GM06990 (cell line): ENCODE results near the gene SETX.
"Not testable (repeated sequence)": the region's sequence is repeated elsewhere in the genome, so short reads cannot be mapped to it uniquely, and the experiment has no call there.

Experiments used
- DNase-seq: peaks from one replicate; pipeline ENCODE4 v3.0.0-alpha.2; 2011; ENCODE audit not compliant: insufficient read length; ENCODE audit errors: extremely low read depth
- H3K27me3 ChIP-seq: replicated peaks from 2 replicates; pipeline ENCODE4 v1.6.0; 2011; ENCODE audit warnings: low read length; ENCODE audit not compliant: control insufficient read depth, insufficient read depth
- H3K36me3 ChIP-seq: 2 replicates; pipeline ENCODE4 v1.5.1; 2011; ENCODE audit warnings: low read length; ENCODE audit not compliant: control insufficient read depth, insufficient read depth
- H3K4me3 ChIP-seq: replicated peaks from 2 replicates; pipeline ENCODE4 v1.5.1; 2011; ENCODE audit warnings: low read depth, mild to moderate bottlenecking, control low read depth, low read length
- TF ChIP-seq, protein P1 (sequence below): IDR thresholded peaks from 2 replicates; pipeline ENCODE4 v1.5.1; 2011; ENCODE audit warnings: low read length, control low read depth, mild to moderate bottlenecking, inconsistent platforms; ENCODE audit not compliant: insufficient read depth, poor library complexity, severe bottlenecking

The SETX gene

DNA sequence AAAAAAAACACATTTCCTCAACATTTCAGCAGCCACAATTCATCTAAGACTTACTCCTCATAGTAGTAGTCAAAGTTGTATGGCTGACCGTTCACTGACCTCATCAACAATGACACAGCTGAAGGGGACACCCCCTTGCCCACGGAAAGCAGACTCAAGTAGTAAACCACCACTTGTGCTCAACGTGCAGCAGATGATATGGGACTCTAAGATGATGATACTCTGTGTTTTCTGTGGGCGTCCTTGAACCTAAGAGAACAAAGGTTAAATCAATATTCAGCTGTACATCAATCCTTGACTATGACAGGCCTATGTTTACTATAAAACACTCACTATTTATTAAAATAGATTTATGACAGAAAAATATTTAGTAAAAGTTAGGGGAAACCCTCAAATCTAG is 71.6 kb downstream of the SETX start:
- no peak for DNase-seq
- Histone ChIP-seq H3K27me3 (no peaks in the 10 kb centered on the region), H3K4me3 (no peak overlapping the region), H3K36me3 (peaks cover 28% of the 10 kb centered on the region)
- TF ChIP-seq, protein P1, sequence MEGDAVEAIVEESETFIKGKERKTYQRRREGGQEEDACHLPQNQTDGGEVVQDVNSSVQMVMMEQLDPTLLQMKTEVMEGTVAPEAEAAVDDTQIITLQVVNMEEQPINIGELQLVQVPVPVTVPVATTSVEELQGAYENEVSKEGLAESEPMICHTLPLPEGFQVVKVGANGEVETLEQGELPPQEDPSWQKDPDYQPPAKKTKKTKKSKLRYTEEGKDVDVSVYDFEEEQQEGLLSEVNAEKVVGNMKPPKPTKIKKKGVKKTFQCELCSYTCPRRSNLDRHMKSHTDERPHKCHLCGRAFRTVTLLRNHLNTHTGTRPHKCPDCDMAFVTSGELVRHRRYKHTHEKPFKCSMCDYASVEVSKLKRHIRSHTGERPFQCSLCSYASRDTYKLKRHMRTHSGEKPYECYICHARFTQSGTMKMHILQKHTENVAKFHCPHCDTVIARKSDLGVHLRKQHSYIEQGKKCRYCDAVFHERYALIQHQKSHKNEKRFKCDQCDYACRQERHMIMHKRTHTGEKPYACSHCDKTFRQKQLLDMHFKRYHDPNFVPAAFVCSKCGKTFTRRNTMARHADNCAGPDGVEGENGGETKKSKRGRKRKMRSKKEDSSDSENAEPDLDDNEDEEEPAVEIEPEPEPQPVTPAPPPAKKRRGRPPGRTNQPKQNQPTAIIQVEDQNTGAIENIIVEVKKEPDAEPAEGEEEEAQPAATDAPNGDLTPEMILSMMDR, result no peak

GRCh38 chr9:132274861-132275260 is 79.9 kb downstream of the SETX start:
- TF ChIP-seq, protein P1, result no peak
- no peaks in the 10 kb centered on the region for H3K27me3 ChIP-seq
- no peak for DNase-seq
- H3K4me3 ChIP-seq, result no peak overlapping the region
- H3K36me3 ChIP-seq, result peaks cover 35% of the 10 kb centered on the region

- H3K4me3 ChIP-seq, H3K27me3 ChIP-seq: not testable (repeated sequence)
- DNase-seq, result peak; percentile 24
- peaks cover 29% of the 10 kb centered on the region for H3K36me3 ChIP-seq
Observed at GRCh38 chr9:132269704-132270516, 84.9 kb downstream of the SETX start.

DNA sequence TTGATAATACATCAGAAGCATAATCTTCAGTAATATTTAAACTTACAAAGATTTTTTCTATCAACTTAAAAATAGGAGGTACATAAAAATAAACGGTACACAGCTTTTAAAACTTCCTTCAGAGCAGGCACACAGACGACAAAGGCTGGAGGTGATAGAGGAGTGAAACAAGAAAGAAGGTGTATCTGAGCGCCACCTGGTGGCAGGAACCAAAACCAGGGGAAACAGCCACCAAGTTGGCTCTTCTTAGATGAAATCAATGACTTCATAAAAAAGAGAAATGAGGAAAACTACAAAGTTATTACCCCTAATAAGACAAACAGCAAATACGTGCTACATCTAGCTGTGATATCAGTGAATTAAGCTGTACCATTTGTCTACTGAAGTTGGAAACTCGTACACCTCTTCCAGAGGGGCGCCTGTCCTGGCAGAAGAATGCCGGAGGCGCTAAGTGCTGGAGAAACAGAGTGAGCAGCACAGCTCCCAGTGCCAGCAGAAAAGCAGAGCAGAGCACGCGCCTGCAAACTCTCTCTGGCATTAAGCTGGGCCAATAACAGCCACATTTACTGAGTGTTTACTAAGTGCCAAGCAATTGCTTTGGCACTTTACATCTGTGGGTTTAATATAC is 85.9 kb downstream of the SETX start:
- no peak for DNase-seq
- Histone ChIP-seq H3K36me3 (peaks cover 36% of the 10 kb centered on the region), H3K27me3 (no peaks in the 10 kb centered on the region), H3K4me3 (no peak overlapping the region)
- TF ChIP-seq, protein P1, result peak; percentile 83

DNA sequence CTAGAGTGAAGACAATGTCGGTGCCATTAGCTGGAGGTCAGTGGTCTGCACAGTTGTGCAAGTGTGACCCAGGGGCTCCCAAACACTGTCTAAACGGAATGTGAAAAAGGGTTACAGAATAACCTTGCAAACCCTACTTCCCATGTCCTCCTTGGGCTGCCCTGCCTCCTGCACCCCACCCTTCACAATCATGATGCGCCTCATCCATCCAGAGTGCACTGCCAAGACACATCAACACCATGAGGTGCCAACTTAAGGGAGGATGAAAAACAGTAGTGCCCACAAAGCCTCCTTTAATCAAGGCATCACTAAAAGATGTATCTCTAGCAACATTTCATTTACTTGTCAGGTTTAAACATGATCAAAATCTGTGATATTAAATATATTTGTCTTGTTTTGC is 87.1 kb downstream of the SETX start:
- peaks cover 33% of the 10 kb centered on the region for H3K36me3 ChIP-seq
- TF ChIP-seq, protein P1, result no peak
- H3K4me3 ChIP-seq, result no peak overlapping the region
- H3K27me3 ChIP-seq, result no peaks in the 10 kb centered on the region
- DNase-seq, result no peak

DNA sequence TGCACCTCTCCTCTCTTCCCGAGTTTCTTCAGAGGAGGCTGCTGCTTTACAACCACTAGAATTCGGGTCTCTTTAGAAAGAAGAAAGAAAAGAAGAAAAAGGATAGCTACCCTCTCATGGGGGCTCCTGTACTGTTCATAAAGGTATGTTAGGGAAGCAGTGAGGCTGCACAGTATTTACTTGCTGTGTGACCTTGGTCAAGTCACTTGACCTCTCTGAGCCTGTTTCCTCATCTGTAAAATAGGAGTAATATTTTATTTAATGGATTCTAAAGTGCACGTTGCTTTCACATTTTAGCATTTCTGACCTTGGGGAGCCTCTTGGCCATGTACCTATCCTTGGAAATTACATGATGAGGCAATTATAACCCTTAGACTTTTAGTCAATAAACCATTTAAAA is 88.8 kb downstream of the SETX start:
- TF ChIP-seq, protein P1, result no peak
- peaks cover 24% of the 10 kb centered on the region for H3K36me3 ChIP-seq
- no peak overlapping the region for H3K4me3 ChIP-seq
- no peaks in the 10 kb centered on the region for H3K27me3 ChIP-seq
- no peak for DNase-seq
